Kidney epithelial cell (primary cell): ENCODE measurements around the gene NASP. TPM values are rescaled to one million over a fixed set of nuclear protein-coding genes. Genes with fewer than 3 reads are reported as not detected.

ENCODE experiments used
- DNase-seq: peaks from one replicate; pipeline ENCODE4 v3.0.0-alpha.2; 2010; ENCODE audit warnings: low read depth
- H3K27me3 ChIP-seq: 2 replicates; pipeline ENCODE4 v1.6.0; 2011; ENCODE audit warnings: low read length; ENCODE audit not compliant: control insufficient read depth, insufficient read depth
- H3K36me3 ChIP-seq: 2 replicates; pipeline ENCODE4 v1.5.1; 2011; ENCODE audit warnings: low read length; ENCODE audit not compliant: control insufficient read depth, insufficient read depth
- H3K4me3 ChIP-seq: 2 replicates; pipeline ENCODE4 v1.5.1; 2011; ENCODE audit warnings: low read depth, mild to moderate bottlenecking, control low read depth, low read length
- total RNA-seq: library from RNA; depleted of rRNA; stranded (reverse); fragments of >200 nt; gene quantifications from 2 replicates; pipeline ENCODE4 v1.2.3, GENCODE V29; 2015
- TF ChIP-seq, protein P1 (sequence below): IDR thresholded peaks from 2 replicates; pipeline ENCODE4 v1.5.1; 2011; ENCODE audit warnings: mild to moderate bottlenecking, moderate library complexity, low read length, control low read depth, inconsistent platforms; ENCODE audit not compliant: insufficient read depth, poor library complexity, severe bottlenecking

The NASP gene
- total RNA-seq, 1 donor from 2014 or later: 45.3 TPM

DNA sequence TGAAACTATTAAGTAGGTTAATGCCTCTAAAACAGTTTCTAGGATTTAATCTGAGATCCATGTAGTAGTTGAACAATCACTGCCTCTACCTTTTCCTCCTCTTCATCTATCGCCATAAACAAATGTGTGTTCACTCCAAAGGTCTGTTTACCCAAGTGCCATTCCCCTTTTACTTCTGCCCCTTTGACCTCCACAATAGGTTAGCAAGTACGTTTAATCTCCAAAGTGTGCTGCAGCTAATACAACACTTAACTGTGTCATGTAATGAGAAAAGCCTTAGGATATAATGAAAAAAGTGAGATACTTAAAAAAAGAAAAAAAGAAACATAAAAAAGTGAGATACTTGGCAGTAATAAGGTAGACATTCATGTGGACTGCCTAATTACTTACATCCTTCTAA, 74.3 kb downstream of the NASP start:
- TF ChIP-seq, protein P1, sequence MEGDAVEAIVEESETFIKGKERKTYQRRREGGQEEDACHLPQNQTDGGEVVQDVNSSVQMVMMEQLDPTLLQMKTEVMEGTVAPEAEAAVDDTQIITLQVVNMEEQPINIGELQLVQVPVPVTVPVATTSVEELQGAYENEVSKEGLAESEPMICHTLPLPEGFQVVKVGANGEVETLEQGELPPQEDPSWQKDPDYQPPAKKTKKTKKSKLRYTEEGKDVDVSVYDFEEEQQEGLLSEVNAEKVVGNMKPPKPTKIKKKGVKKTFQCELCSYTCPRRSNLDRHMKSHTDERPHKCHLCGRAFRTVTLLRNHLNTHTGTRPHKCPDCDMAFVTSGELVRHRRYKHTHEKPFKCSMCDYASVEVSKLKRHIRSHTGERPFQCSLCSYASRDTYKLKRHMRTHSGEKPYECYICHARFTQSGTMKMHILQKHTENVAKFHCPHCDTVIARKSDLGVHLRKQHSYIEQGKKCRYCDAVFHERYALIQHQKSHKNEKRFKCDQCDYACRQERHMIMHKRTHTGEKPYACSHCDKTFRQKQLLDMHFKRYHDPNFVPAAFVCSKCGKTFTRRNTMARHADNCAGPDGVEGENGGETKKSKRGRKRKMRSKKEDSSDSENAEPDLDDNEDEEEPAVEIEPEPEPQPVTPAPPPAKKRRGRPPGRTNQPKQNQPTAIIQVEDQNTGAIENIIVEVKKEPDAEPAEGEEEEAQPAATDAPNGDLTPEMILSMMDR: no peak
- H3K4me3 ChIP-seq: no peak overlapping the region
- no peak for DNase-seq
- peaks cover 1% of the 10 kb centered on the region for H3K36me3 ChIP-seq
- no peaks in the 10 kb centered on the region for H3K27me3 ChIP-seq

DNA sequence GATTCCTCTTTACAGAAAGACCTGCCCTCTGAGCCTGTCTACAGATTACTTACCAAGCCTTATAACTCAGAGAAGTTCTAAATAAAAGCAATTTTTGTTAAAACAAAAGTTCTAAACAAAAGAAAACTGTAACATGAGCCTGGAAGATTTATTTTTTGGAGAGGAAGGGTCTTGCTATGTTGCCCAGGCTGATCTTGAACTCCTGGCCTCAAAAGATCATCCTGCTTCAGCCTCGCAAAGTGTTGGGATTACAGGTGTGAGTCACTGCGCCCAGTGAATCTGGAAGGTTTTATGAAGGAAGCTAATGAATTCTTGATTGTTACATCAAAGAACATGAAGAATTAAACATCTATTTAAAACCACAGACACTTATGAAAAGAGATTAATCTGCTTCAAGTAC, 75.4 kb downstream of the NASP start:
- TF ChIP-seq, protein P1: no peak
- no peak overlapping the region for H3K4me3 ChIP-seq
- no peaks in the 10 kb centered on the region for H3K27me3 ChIP-seq
- no peak for DNase-seq
- H3K36me3 ChIP-seq: peaks cover 1% of the 10 kb centered on the region

DNA sequence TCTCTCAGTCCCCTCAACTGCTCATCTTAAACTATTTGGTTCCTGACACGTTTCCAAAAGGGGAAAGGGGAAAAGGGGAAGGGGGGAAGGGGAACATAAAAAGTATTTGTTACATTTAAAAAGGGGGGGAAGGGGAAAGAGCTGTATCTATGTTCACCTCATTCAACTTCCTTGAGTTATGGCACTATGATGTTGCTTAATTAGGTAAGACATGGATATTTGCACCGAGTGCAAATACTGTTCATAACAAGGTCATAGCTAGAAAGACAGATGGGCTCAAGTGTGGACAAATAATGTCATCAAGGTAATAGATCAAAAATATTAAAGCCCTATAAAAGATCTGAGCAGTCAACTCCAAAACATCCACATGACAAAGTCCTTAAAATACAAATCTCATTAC, 76.5 kb downstream of the NASP start:
- TF ChIP-seq, protein P1: no peak
- Histone ChIP-seq H3K36me3 (peaks cover 1% of the 10 kb centered on the region), H3K4me3 (no peak overlapping the region), H3K27me3 (no peaks in the 10 kb centered on the region)
- DNase-seq: no peak

DNA sequence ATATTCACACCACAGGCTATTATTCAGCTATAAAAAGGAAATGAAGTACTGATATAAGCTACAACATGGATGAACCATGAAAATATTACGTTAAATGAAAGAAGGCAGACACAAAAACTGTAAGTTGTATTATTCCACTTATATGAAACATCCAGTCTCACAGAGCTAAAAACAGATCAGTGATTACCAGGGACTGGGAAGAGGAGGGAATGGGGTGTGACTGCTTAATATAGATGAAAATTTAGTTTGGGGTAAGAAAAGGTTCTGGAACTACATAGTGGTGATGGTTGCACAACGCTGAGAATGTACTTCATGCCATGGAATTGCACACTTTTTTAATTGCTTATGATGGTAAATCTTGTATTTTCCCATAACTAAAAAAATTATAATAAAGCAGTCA, 83.0 kb downstream of the NASP start:
- no peaks in the 10 kb centered on the region for H3K27me3 ChIP-seq
- DNase-seq: no peak
- TF ChIP-seq, protein P1: no peak
- no peaks in the 10 kb centered on the region for H3K36me3 ChIP-seq
- H3K4me3 ChIP-seq: no peak overlapping the region

DNA sequence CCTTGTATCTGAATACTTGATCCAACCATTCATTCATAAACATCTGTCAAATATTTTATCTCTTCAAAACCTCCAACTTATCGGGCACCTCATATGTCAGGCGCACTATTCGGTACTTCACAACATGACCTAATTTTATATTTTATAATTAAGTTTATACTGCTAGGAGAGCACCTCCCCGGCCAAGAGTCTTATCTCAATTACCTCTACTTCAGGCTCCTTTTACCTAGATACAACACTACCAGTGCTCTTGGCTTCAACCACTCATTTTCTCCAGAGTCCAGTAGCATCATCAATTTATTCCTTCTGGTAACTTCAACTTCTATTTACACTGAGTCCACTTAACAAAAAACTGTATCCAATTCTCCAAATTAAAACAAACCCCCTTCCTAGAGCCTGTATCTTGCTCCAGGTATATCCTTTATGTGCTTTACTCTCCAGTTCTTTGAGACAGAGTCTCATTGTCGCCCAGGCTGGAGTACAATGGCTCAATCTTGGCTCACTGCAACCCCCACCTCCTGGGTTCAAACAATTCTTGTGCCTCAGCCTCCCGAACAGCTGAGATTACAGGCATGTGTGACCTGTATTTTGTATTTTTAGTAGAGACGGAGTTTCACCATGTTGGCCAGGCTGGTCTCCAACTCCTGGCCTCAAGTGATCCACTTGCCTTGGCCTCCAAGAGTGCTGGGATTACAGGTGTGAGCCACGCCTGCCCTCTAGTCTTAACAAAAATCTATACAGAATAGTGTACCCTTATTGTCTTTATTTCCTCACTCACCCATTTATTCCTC, 83.7 kb downstream of the NASP start:
- no peak for DNase-seq
- TF ChIP-seq, protein P1: no peak

More for the DNA sequence above, 83.7 kb downstream of the NASP start:
- Histone ChIP-seq H3K36me3 (no peaks in the 10 kb centered on the region), H3K27me3 (no peaks in the 10 kb centered on the region), H3K4me3 (no peak overlapping the region)

Other genes starting within 250 kb of the NASP start
- 11.0 and 14.8 TPM in 2 replicates for gene TOE1, start 243.9 kb upstream of the NASP start, total RNA-seq
- gene MUTYH, start 243.6 kb upstream of the NASP start, total RNA-seq: 33.3 and 34.9 TPM in 2 replicates
- gene TESK2, start 92.9 kb upstream of the NASP start, total RNA-seq: 2.1 and 2.5 TPM in 2 replicates
- gene CCDC163, start 84.0 kb upstream of the NASP start, total RNA-seq: 3.4 and 3.8 TPM in 2 replicates
- 7.6 and 8.2 TPM in 2 replicates for gene MMACHC, start 83.7 kb upstream of the NASP start, total RNA-seq
- gene PRDX1, start 62.2 kb upstream of the NASP start, total RNA-seq: 242 and 298 TPM in 2 replicates
- 137 and 158 TPM in 2 replicates for gene AKR1A1, start 33.2 kb upstream of the NASP start, total RNA-seq
- gene CCDC17, start 40.0 kb downstream of the NASP start, total RNA-seq: 0.33 and 1.3 TPM in 2 replicates
- gene GPBP1L1, start 102.5 kb downstream of the NASP start, total RNA-seq: 101 and 112 TPM in 2 replicates
- 41.2 and 48.0 TPM in 2 replicates for gene TMEM69, start 104.1 kb downstream of the NASP start, total RNA-seq
- gene IPP, start 166.6 kb downstream of the NASP start, total RNA-seq: 6.7 and 9.0 TPM in 2 replicates
- gene MAST2, start 219.6 kb downstream of the NASP start, total RNA-seq: 26.6 and 30.7 TPM in 2 replicates